Right atrium auricular region (tissue), 2 donors: Measurements from ENCODE around the gene SOCS6. TPM values are rescaled to one million over a fixed set of nuclear protein-coding genes. Genes with fewer than 3 reads are reported as not detected.

Experiments
- DNase-seq: peaks from one replicate; pipeline ENCODE4 v3.0.0-alpha.2; 2019; ENCODE audit warnings: low spot score
- H3K27ac ChIP-seq, 2 donors: fragments of 200-600 bp; sonication (generic); 1 replicate in 1 of 2; 2 replicates in 1 of 2; pipeline ENCODE4 v1.5.1; 2016 to 2019
- H3K27me3 ChIP-seq, 2 donors: fragments of 200-600 bp; sonication (generic); one replicate each; pipeline versions ENCODE4 v1.5.1 to v1.6.0; 2017 to 2019
- H3K36me3 ChIP-seq: fragments of 200-600 bp; sonication (generic); one replicate; pipeline ENCODE4 v1.5.1; 2016
- H3K4me1 ChIP-seq, 2 donors: fragments of 200-600 bp; sonication (generic); one replicate each; pipeline versions ENCODE4 v1.5.1 to v1.6.0; 2017 to 2019
- H3K4me3 ChIP-seq, 2 donors: fragments of 200-600 bp; sonication (generic); 1 replicate in 1 of 2; 2 replicates in 1 of 2; pipeline ENCODE4 v1.5.1; 2017 to 2019; ENCODE audit warnings: mild to moderate bottlenecking in 1 of 2, moderate library complexity in 1 of 2
- H3K9me3 ChIP-seq, 2 donors: fragments of 200-600 bp; sonication (generic); one replicate each; pipeline ENCODE4 v1.5.1; 2019
- CTCF ChIP-seq, 2 donors: fragments of 200-600 bp; sonication (generic); IDR thresholded peaks; one replicate each; pipeline ENCODE4 v1.5.1; 2019; ENCODE audit warnings: antibody characterized with exemption in 2 of 2
- total RNA-seq, 2 donors: library from RNA; depleted of rRNA; stranded (reverse); fragments of >200 nt; gene quantifications; one replicate each; pipeline ENCODE4 v1.1.0, GENCODE V29; 2016

SOCS6 gene
- total RNA-seq, 2 donors from 2014 or later: 16.2 to 18.7 TPM

GRCh38 chr18:70374154-70374553 lies 85.3 kb downstream of the SOCS6 start:
- H3K27me3 ChIP-seq: no peaks in the 10 kb centered on the region
- no peak for TF ChIP-seq CTCF (IDR thresholded peaks at IDR 0.05)
- H3K4me3 ChIP-seq: no peak overlapping the region
- DNase-seq: no peak
- H3K9me3 ChIP-seq: no peaks in the 10 kb centered on the region
- H3K4me1 ChIP-seq: no peaks in the 10 kb centered on the region
- H3K27ac ChIP-seq: no peak overlapping the region
- H3K36me3 ChIP-seq: no peaks in the 10 kb centered on the region

GRCh38 chr18:70376137-70376913 lies 87.5 kb downstream of the SOCS6 start:
- no peaks in the 10 kb centered on the region for H3K9me3 ChIP-seq
- H3K27me3 ChIP-seq: no peaks in the 10 kb centered on the region
- no peak for TF ChIP-seq CTCF (IDR thresholded peaks at IDR 0.05)
- H3K36me3 ChIP-seq: no peaks in the 10 kb centered on the region
- no peak for DNase-seq
- H3K27ac ChIP-seq: no peak overlapping the region
- H3K4me1 ChIP-seq: no peaks in the 10 kb centered on the region
- H3K4me3 ChIP-seq: no peak overlapping the region

- Histone ChIP-seq H3K4me1 (no peaks in the 10 kb centered on the region), H3K9me3 (no peaks in the 10 kb centered on the region), H3K36me3 (no peaks in the 10 kb centered on the region), H3K27ac (no peak overlapping the region), H3K4me3 (no peak overlapping the region), H3K27me3 (no peaks in the 10 kb centered on the region)
- no peak for DNase-seq
- no peak for TF ChIP-seq CTCF (IDR thresholded peaks at IDR 0.05)
These were observed 88.0 kb downstream of the SOCS6 start for GRCh38 chr18:70376914-70377258.

GRCh38 chr18:70377317-70377799 lies 88.5 kb downstream of the SOCS6 start:
- Histone ChIP-seq H3K27ac (no peak overlapping the region), H3K27me3 (no peaks in the 10 kb centered on the region), H3K9me3 (no peaks in the 10 kb centered on the region), H3K4me1 (no peaks in the 10 kb centered on the region), H3K36me3 (no peaks in the 10 kb centered on the region), H3K4me3 (no peak overlapping the region)
- DNase-seq: no peak
- no peak for TF ChIP-seq CTCF (IDR thresholded peaks at IDR 0.05)

GRCh38 chr18:70377857-70378701 lies 89.2 kb downstream of the SOCS6 start:
- H3K9me3 ChIP-seq: no peaks in the 10 kb centered on the region
- TF ChIP-seq CTCF (IDR thresholded peaks at IDR 0.05): no peak
- H3K4me1 ChIP-seq: no peaks in the 10 kb centered on the region
- no peaks in the 10 kb centered on the region for H3K36me3 ChIP-seq
- no peak overlapping the region for H3K27ac ChIP-seq
- no peak overlapping the region for H3K4me3 ChIP-seq
- DNase-seq: no peak
- H3K27me3 ChIP-seq: no peaks in the 10 kb centered on the region

Other genes with a start within 250 kb of the SOCS6 start
- gene RTTN, start 83.4 kb upstream of the SOCS6 start, total RNA-seq: 1 to 10 TPM; 6.3 to 8.0 TPM